ENCODE results near the gene YES1.

Gene YES1

DNA sequence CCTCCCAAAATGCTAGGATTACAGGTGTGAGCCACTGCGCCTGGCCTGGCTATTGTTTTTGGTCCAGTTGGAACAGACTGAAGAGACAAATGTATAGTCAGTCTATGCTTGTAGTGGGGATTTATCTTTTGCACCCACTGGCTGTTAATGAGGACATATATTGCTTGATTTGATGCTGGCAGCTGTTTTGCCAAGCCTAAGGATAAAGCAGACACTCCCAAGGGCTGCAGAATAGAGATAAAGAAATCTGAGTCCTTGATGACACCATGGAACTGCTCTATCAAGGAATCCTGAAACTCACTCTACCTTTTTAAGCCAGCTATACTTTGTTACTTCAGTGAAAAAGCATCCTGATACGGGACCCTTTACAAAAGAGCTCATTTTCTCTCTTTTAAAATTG, 56.5 kb downstream of the YES1 start:
- H3K4me3 ChIP-seq (replicated peaks; ENCODE audit: insufficient read depth, low read length), result no peak overlapping the region
- DNase-seq (ENCODE audit: low read depth in 1 of 2, low spot score in 1 of 2), result no peak
- H3K27me3 ChIP-seq (ENCODE audit: insufficient read depth, poor library complexity, severe bottlenecking), result no peaks in the 10 kb centered on the region
- TF ChIP-seq REST (IDR thresholded peaks at IDR 0.05; ENCODE audit: insufficient replicate concordance, low read depth) (no peak), GABPA (IDR thresholded peaks at IDR 0.05; ENCODE audit: low read depth) (no peak), SPI1 (IDR thresholded peaks at IDR 0.05; ENCODE audit: borderline replicate concordance, low read depth) (no peak), POLR2AphosphoS5 (IDR thresholded peaks at IDR 0.05; ENCODE audit: low read depth) (no peak)
- TF ChIP-seq, protein P1, sequence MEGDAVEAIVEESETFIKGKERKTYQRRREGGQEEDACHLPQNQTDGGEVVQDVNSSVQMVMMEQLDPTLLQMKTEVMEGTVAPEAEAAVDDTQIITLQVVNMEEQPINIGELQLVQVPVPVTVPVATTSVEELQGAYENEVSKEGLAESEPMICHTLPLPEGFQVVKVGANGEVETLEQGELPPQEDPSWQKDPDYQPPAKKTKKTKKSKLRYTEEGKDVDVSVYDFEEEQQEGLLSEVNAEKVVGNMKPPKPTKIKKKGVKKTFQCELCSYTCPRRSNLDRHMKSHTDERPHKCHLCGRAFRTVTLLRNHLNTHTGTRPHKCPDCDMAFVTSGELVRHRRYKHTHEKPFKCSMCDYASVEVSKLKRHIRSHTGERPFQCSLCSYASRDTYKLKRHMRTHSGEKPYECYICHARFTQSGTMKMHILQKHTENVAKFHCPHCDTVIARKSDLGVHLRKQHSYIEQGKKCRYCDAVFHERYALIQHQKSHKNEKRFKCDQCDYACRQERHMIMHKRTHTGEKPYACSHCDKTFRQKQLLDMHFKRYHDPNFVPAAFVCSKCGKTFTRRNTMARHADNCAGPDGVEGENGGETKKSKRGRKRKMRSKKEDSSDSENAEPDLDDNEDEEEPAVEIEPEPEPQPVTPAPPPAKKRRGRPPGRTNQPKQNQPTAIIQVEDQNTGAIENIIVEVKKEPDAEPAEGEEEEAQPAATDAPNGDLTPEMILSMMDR (IDR thresholded peaks at IDR 0.05; ENCODE audit: insufficient read depth, low read length), result no peak
- no peak overlapping the region for H3K27ac ChIP-seq (replicated peaks)

GRCh38 chr18:754656-755055, 57.4 kb downstream of the YES1 start:
- TF ChIP-seq REST (IDR thresholded peaks at IDR 0.05; ENCODE audit: insufficient replicate concordance, low read depth) (no peak), GABPA (IDR thresholded peaks at IDR 0.05; ENCODE audit: low read depth) (no peak), POLR2AphosphoS5 (IDR thresholded peaks at IDR 0.05; ENCODE audit: low read depth) (no peak), SPI1 (IDR thresholded peaks at IDR 0.05; ENCODE audit: borderline replicate concordance, low read depth) (no peak)
- TF ChIP-seq, protein P1 (IDR thresholded peaks at IDR 0.05; ENCODE audit: insufficient read depth, low read length), result no peak
- DNase-seq (ENCODE audit: low read depth in 1 of 2, low spot score in 1 of 2), result no peak
- H3K27ac ChIP-seq (replicated peaks), result no peak overlapping the region
- no peak overlapping the region for H3K4me3 ChIP-seq (replicated peaks; ENCODE audit: insufficient read depth, low read length)
- no peaks in the 10 kb centered on the region for H3K27me3 ChIP-seq (ENCODE audit: insufficient read depth, poor library complexity, severe bottlenecking)

GRCh38 chr18:750456-750855, 61.6 kb downstream of the YES1 start:
- Histone ChIP-seq H3K4me3 (replicated peaks; ENCODE audit: insufficient read depth, low read length) (no peak overlapping the region), H3K27me3 (ENCODE audit: insufficient read depth, poor library complexity, severe bottlenecking) (no peaks in the 10 kb centered on the region), H3K27ac (replicated peaks) (no peak overlapping the region)
- DNase-seq (ENCODE audit: low read depth in 1 of 2, low spot score in 1 of 2), result no peak
- TF ChIP-seq POLR2AphosphoS5 (IDR thresholded peaks at IDR 0.05; ENCODE audit: low read depth) (no peak), REST (IDR thresholded peaks at IDR 0.05; ENCODE audit: insufficient replicate concordance, low read depth) (no peak), SPI1 (IDR thresholded peaks at IDR 0.05; ENCODE audit: borderline replicate concordance, low read depth) (no peak)
- TF ChIP-seq, protein P1 (IDR thresholded peaks at IDR 0.05; ENCODE audit: insufficient read depth, low read length), result no peak
